IMR-90 (cell line): ENCODE data around the gene COQ10A. TPM values are rescaled to one million over a fixed set of nuclear protein-coding genes. Genes with fewer than 3 reads are reported as not detected.

ENCODE experiments used
- BHLHE40 ChIP-seq: fragments of 150-350 bp; IDR thresholded peaks from 2 replicates; pipeline ENCODE4 v1.6.1; 2016; ENCODE audit warnings: mild to moderate bottlenecking, low read depth, low read length
- MAFK ChIP-seq: IDR thresholded peaks from 2 replicates; pipeline ENCODE4 v1.6.1; 2012; ENCODE audit warnings: low read depth, low read length, improper control_type of control experiment
- NFE2L2 ChIP-seq: fragments of 150-350 bp; IDR thresholded peaks from 2 replicates; pipeline ENCODE4 v1.6.1; 2016; ENCODE audit warnings: low read depth, mild to moderate bottlenecking, low read length
- SMC3 ChIP-seq: fragments of 150-350 bp; IDR thresholded peaks from 2 replicates; pipeline ENCODE4 v1.6.1; 2016; ENCODE audit warnings: low read depth, mild to moderate bottlenecking, antibody characterized with exemption, low read length, moderate library complexity
- polyA plus RNA-seq, 3 experiments: library from polyadenylated mRNA; depleted of rRNA; stranded (reverse); fragments of >200 nt; gene quantifications; 2 replicates each; pipeline ENCODE4 v1.2.3, GENCODE V29; 2012; ENCODE audit warnings: low replicate concordance in 1 of 3
- total RNA-seq: library from RNA; depleted of rRNA; stranded (reverse); fragments of >200 nt; gene quantifications from 2 replicates; pipeline ENCODE4 v1.2.3, GENCODE V29; 2012; rRNA removed

Gene COQ10A
- total and polyA plus RNA-seq, 2 of the 4 experiments (the other 2 are of a cell fraction), result 4.7 to 10.8 TPM

- no peak for TF ChIP-seq NFE2L2
- no peak for TF ChIP-seq BHLHE40
- TF ChIP-seq MAFK, result no peak
- TF ChIP-seq SMC3, result no peak
Measured at GRCh38 chr12:56317675-56318074, 50.9 kb downstream of the COQ10A start (continued).

Other genes starting within 250 kb of the COQ10A start
- 1.4 and 1.8 TPM in 2 replicates for gene IKZF4, start 245.9 kb upstream of the COQ10A start, total RNA-seq
- 6.6 and 7.1 TPM in 2 replicates for gene IKZF4, start 245.9 kb upstream of the COQ10A start, polyA plus RNA-seq (2012; rRNA removed)
- gene RPS26, start 225.0 kb upstream of the COQ10A start, total RNA-seq, result 307 and 977 TPM in 2 replicates
- gene RPS26, start 225.0 kb upstream of the COQ10A start, polyA plus RNA-seq (2012; rRNA removed), result 1,049 and 1,824 TPM in 2 replicates
- 2.2 and 2.5 TPM in 2 replicates for gene ERBB3, start 186.8 kb upstream of the COQ10A start, total RNA-seq
- 1.4 and 1.5 TPM in 2 replicates for gene ERBB3, start 186.8 kb upstream of the COQ10A start, polyA plus RNA-seq (2012; rRNA removed)
- 198 and 251 TPM in 2 replicates for gene PA2G4, start 162.4 kb upstream of the COQ10A start, total RNA-seq
- 158 and 166 TPM in 2 replicates for gene PA2G4, start 162.4 kb upstream of the COQ10A start, polyA plus RNA-seq (2012; rRNA removed)
- 1,119 and 1,341 TPM in 2 replicates for gene RPL41, start 150.3 kb upstream of the COQ10A start, total RNA-seq
- 8,623 and 9,394 TPM in 2 replicates for gene RPL41, start 150.3 kb upstream of the COQ10A start, polyA plus RNA-seq (2012; rRNA removed)
- 3.3 and 3.6 TPM in 2 replicates for gene ZC3H10, start 148.7 kb upstream of the COQ10A start, total RNA-seq
- 1.1 and 1.5 TPM in 2 replicates for gene ZC3H10, start 148.7 kb upstream of the COQ10A start, polyA plus RNA-seq (2012; rRNA removed)
- gene ESYT1, start 138.7 kb upstream of the COQ10A start, total RNA-seq, result 137 and 150 TPM in 2 replicates
- gene ESYT1, start 138.7 kb upstream of the COQ10A start, polyA plus RNA-seq (2012; rRNA removed), result 153 and 157 TPM in 2 replicates
- 78.3 and 90.0 TPM in 2 replicates for gene MYL6B, start 114.4 kb upstream of the COQ10A start, total RNA-seq
- 112 and 117 TPM in 2 replicates for gene MYL6B, start 114.4 kb upstream of the COQ10A start, polyA plus RNA-seq (2012; rRNA removed)
- gene MYL6, start 108.6 kb upstream of the COQ10A start, total RNA-seq, result 4,816 and 6,155 TPM in 2 replicates
- gene MYL6, start 108.6 kb upstream of the COQ10A start, polyA plus RNA-seq (2012; rRNA removed), result 6,979 and 8,569 TPM in 2 replicates
- gene SMARCC2, start 77.5 kb upstream of the COQ10A start, total RNA-seq, result 41.4 and 42.3 TPM in 2 replicates
- gene SMARCC2, start 77.5 kb upstream of the COQ10A start, polyA plus RNA-seq (2012; rRNA removed), result 43.8 and 44.3 TPM in 2 replicates
- gene RNF41, start 45.0 kb upstream of the COQ10A start, total RNA-seq, result 191 and 272 TPM in 2 replicates
- gene RNF41, start 45.0 kb upstream of the COQ10A start, polyA plus RNA-seq (2012; rRNA removed), result 112 and 125 TPM in 2 replicates
- 29.2 and 31.4 TPM in 2 replicates for gene NABP2, start 42.6 kb upstream of the COQ10A start, total RNA-seq
- gene NABP2, start 42.6 kb upstream of the COQ10A start, polyA plus RNA-seq (2012; rRNA removed), result 37.4 and 42.5 TPM in 2 replicates
- not detected in 2 replicates for gene SLC39A5, start 36.9 kb upstream of the COQ10A start, total RNA-seq
- not detected in 2 replicates for gene SLC39A5, start 36.9 kb upstream of the COQ10A start, polyA plus RNA-seq (2012; rRNA removed)
- gene ANKRD52, start 8.6 kb upstream of the COQ10A start, total RNA-seq, result 15.4 and 16.1 TPM in 2 replicates
- gene ANKRD52, start 8.6 kb upstream of the COQ10A start, polyA plus RNA-seq (2012; rRNA removed), result 35.9 and 36.2 TPM in 2 replicates
- 90.5 and 139 TPM in 2 replicates for gene CS, start 33.4 kb downstream of the COQ10A start, total RNA-seq
- gene CS, start 33.4 kb downstream of the COQ10A start, polyA plus RNA-seq (2012; rRNA removed), result 120 and 146 TPM in 2 replicates
- 65.2 and 76.7 TPM in 2 replicates for gene CNPY2, start 49.0 kb downstream of the COQ10A start, total RNA-seq
- 175 and 177 TPM in 2 replicates for gene CNPY2, start 49.0 kb downstream of the COQ10A start, polyA plus RNA-seq (2012; rRNA removed)
- gene PAN2, start 67.1 kb downstream of the COQ10A start, total RNA-seq, result 7.5 and 9.7 TPM in 2 replicates
- gene PAN2, start 67.1 kb downstream of the COQ10A start, polyA plus RNA-seq (2012; rRNA removed), result 16.6 and 20.2 TPM in 2 replicates
- not detected in 2 replicates for gene IL23A, start 71.9 kb downstream of the COQ10A start, total RNA-seq
- gene IL23A, start 71.9 kb downstream of the COQ10A start, polyA plus RNA-seq (2012; rRNA removed), result 0.17 and 0.55 TPM in 2 replicates
- 125 and 182 TPM in 2 replicates for gene STAT2, start 93.2 kb downstream of the COQ10A start, total RNA-seq
- gene STAT2, start 93.2 kb downstream of the COQ10A start, polyA plus RNA-seq (2012; rRNA removed), result 63.9 and 99.3 TPM in 2 replicates
- gene APOF, start 95.9 kb downstream of the COQ10A start, total RNA-seq, result not detected in 2 replicates
- gene APOF, start 95.9 kb downstream of the COQ10A start, polyA plus RNA-seq (2012; rRNA removed), result not detected in 2 replicates
- gene TIMELESS, start 182.5 kb downstream of the COQ10A start, total RNA-seq, result 9.4 and 10.4 TPM in 2 replicates
- 6.0 and 7.3 TPM in 2 replicates for gene TIMELESS, start 182.5 kb downstream of the COQ10A start, polyA plus RNA-seq (2012; rRNA removed)
- not detected in 2 replicates for gene MIP, start 187.7 kb downstream of the COQ10A start, total RNA-seq
- gene MIP, start 187.7 kb downstream of the COQ10A start, polyA plus RNA-seq (2012; rRNA removed), result not detected in 2 replicates
- 1.4 and 1.8 TPM in 2 replicates for gene SPRYD4, start 201.6 kb downstream of the COQ10A start, total RNA-seq
- gene SPRYD4, start 201.6 kb downstream of the COQ10A start, polyA plus RNA-seq (2012; rRNA removed), result 1.7 TPM in 2 replicates
- gene GLS2, start 221.2 kb downstream of the COQ10A start, total RNA-seq, result under 0.01 and 0.36 TPM in 2 replicates
- gene GLS2, start 221.2 kb downstream of the COQ10A start, polyA plus RNA-seq (2012; rRNA removed), result 0.21 and 0.40 TPM in 2 replicates